H1 (cell line): ENCODE results near the gene BTF3L4. TPM values are rescaled to one million over a fixed set of nuclear protein-coding genes. Genes with fewer than 3 reads are reported as not detected.

Experiments used
- CTCF ChIA-PET: fragments of 300-600 bp; sonication (Branson Sonifier 250); formaldehyde crosslinking; loops from one replicate; lab custom pipeline; 2021; ENCODE audit not compliant: partially characterized antibody; lab: Charles Lee
- POLR2A ChIA-PET: fragments of 300-600 bp; sonication (Branson Sonifier 250); formaldehyde crosslinking; loops from one replicate; lab custom pipeline; 2021; ENCODE audit warnings: inconsistent platforms; ENCODE audit not compliant: partially characterized antibody; lab: Charles Lee
- DNase-seq, 2 experiments: peaks; one replicate each; pipeline versions ENCODE4 v3.0.0 to v3.0.0-alpha.2; 2010 to 2022; ENCODE audit warnings: low spot score in 2 of 2, low read depth in 1 of 2, mixed read lengths in 1 of 2
- FAIRE-seq: peaks from 2 replicates; lab custom pipeline; 2011; peaks lifted over from hg19 to GRCh38; lab: Jason Lieb, UNC
- H2AFZ ChIP-seq: 2 replicates; pipeline ENCODE4 v1.8.1; 2012; ENCODE audit warnings: low read length, inconsistent platforms
- H2AK5ac ChIP-seq: 2 replicates; pipeline ENCODE4 v1.6.1; 2013; ENCODE audit warnings: low read depth, low read length
- H2BK120ac ChIP-seq: replicated peaks from 2 replicates; pipeline ENCODE3; 2013; ENCODE audit warnings: low read depth, low read length, inconsistent platforms
- H2BK12ac ChIP-seq: 2 replicates; pipeline ENCODE4 v1.6.1; 2013; ENCODE audit warnings: low read depth, low read length
- H2BK15ac ChIP-seq: 2 replicates; pipeline ENCODE4 v1.6.1; 2013; ENCODE audit warnings: low read length
- H2BK20ac ChIP-seq: 2 replicates; pipeline ENCODE4 v1.6.1; 2013; ENCODE audit warnings: low read length
- H2BK5ac ChIP-seq: 2 replicates; pipeline ENCODE4 v1.6.1; 2013; ENCODE audit warnings: low read depth, low read length
- H3K14ac ChIP-seq: 2 replicates; pipeline ENCODE4 v1.6.1; 2013; ENCODE audit warnings: inconsistent platforms; ENCODE audit not compliant: insufficient read length
- H3K18ac ChIP-seq: 2 replicates; pipeline ENCODE4 v1.6.1; 2013; ENCODE audit warnings: low read length; ENCODE audit errors: extremely low read depth
- H3K23ac ChIP-seq: 2 replicates; pipeline ENCODE4 v1.6.1; 2013; ENCODE audit warnings: inconsistent platforms; ENCODE audit not compliant: insufficient read length
- H3K23me2 ChIP-seq: 2 replicates; pipeline ENCODE4 v1.6.1; 2013; ENCODE audit warnings: low read depth, low read length
- H3K27ac ChIP-seq: 2 replicates; pipeline ENCODE4 v1.6.1; 2011; ENCODE audit warnings: low read depth, low read length, inconsistent platforms
- H3K27me3 ChIP-seq, 4 experiments: replicated peaks in 1 of 4; 1 replicate in 1 of 4; 2 replicates in 3 of 4; pipeline versions ENCODE4 v1.6.1 to v1.8.1; 2011 to 2013; ENCODE audit warnings: low read length in 3 of 4, mild to moderate bottlenecking in 3 of 4, inconsistent platforms in 2 of 4, mixed read lengths in 2 of 4, moderate library complexity in 1 of 4; ENCODE audit not compliant: control insufficient read depth in 3 of 4, insufficient read depth in 3 of 4; ENCODE audit errors: extremely low read depth in 1 of 4
- H3K36me3 ChIP-seq, 4 experiments: 2 replicates each; pipeline versions ENCODE4 v1.6.1 to v1.8.1; 2011 to 2013; ENCODE audit warnings: mild to moderate bottlenecking in 4 of 4, low read length in 3 of 4, moderate library complexity in 2 of 4, control low read depth in 1 of 4, inconsistent platforms in 1 of 4; ENCODE audit not compliant: insufficient read depth in 4 of 4, control insufficient read depth in 2 of 4
- H3K4ac ChIP-seq: replicated peaks from 2 replicates; pipeline ENCODE3; 2013; ENCODE audit warnings: low read length, low read depth, mixed read lengths, inconsistent platforms; ENCODE audit not compliant: insufficient read length
- H3K4me1 ChIP-seq, 4 experiments: replicated peaks in 1 of 4; 1 replicate in 1 of 4; 2 replicates in 3 of 4; pipeline versions ENCODE4 v1.6.1 to v1.8.1; 2011 to 2013; ENCODE audit warnings: low read length in 3 of 4, inconsistent platforms in 2 of 4, mixed read lengths in 1 of 4; ENCODE audit not compliant: insufficient read depth in 4 of 4, control insufficient read depth in 3 of 4
- H3K4me2 ChIP-seq, 2 experiments: 2 replicates each; pipeline versions ENCODE4 v1.6.1 to v1.8.1; 2011 to 2013; ENCODE audit warnings: low read depth in 2 of 2, low read length in 2 of 2, control low read depth in 1 of 2, inconsistent platforms in 1 of 2, mild to moderate bottlenecking in 1 of 2; ENCODE audit not compliant: insufficient read depth in 1 of 2
- H3K4me3 ChIP-seq, 4 experiments: fragments of 200-600, 300-600 bp in 1 of 4; sonication (generic), shearing (Covaris generic), sonication (Bioruptor Twin) in 1 of 4; 2 replicates each; pipeline versions ENCODE4 v1.5.1 to v1.8.1; 2011 to 2016; ENCODE audit warnings: low read length in 4 of 4, low read depth in 3 of 4, control low read depth in 2 of 4, inconsistent platforms in 2 of 4, mild to moderate bottlenecking in 2 of 4, mixed read lengths in 1 of 4, moderate library complexity in 1 of 4; ENCODE audit not compliant: insufficient read depth in 2 of 4; ENCODE audit errors: extremely low read depth in 1 of 4
- H3K56ac ChIP-seq: replicated peaks from 2 replicates; pipeline ENCODE3; 2013; ENCODE audit warnings: low read depth, mild to moderate bottlenecking, mixed read lengths, low read length, inconsistent platforms; ENCODE audit not compliant: insufficient read length
- H3K79me1 ChIP-seq: 2 replicates; pipeline ENCODE4 v1.6.1; 2013; ENCODE audit warnings: low read depth, low read length, control low read depth
- H3K79me2 ChIP-seq, 2 experiments: 2 replicates each; pipeline versions ENCODE4 v1.6.1 to v1.8.1; 2012 to 2013; ENCODE audit warnings: low read length in 2 of 2, mild to moderate bottlenecking in 2 of 2, inconsistent platforms in 1 of 2; ENCODE audit not compliant: insufficient read depth in 2 of 2, control insufficient read depth in 1 of 2
- H3K9ac ChIP-seq, 4 experiments: replicated peaks in 1 of 4; 1 replicate in 1 of 4; 2 replicates in 3 of 4; pipeline versions ENCODE4 v1.6.1 to v1.8.1; 2011 to 2013; ENCODE audit warnings: low read depth in 3 of 4, low read length in 3 of 4, control low read depth in 2 of 4, mild to moderate bottlenecking in 2 of 4, moderate library complexity in 2 of 4, inconsistent platforms in 1 of 4; ENCODE audit errors: extremely low read depth in 1 of 4
- H3K9me3 ChIP-seq, 2 experiments: 2 replicates each; pipeline versions ENCODE4 v1.6.1 to v1.8.1; 2012 to 2013; ENCODE audit warnings: mild to moderate bottlenecking in 2 of 2, moderate library complexity in 2 of 2, control low read depth in 1 of 2, inconsistent platforms in 1 of 2, low read depth in 1 of 2, low read length in 1 of 2, mixed read lengths in 1 of 2; ENCODE audit not compliant: insufficient read depth in 2 of 2
- H4K20me1 ChIP-seq, 2 experiments: replicated peaks in 1 of 2; 2 replicates each; pipeline versions ENCODE3 to v1.8.1; 2011 to 2013; ENCODE audit warnings: inconsistent platforms in 2 of 2, low read length in 2 of 2, mild to moderate bottlenecking in 1 of 2; ENCODE audit not compliant: insufficient read depth in 2 of 2, control insufficient read depth in 1 of 2
- H4K5ac ChIP-seq: 2 replicates; pipeline ENCODE4 v1.6.1; 2013; ENCODE audit warnings: low read length, low read depth, mixed read lengths, inconsistent platforms; ENCODE audit not compliant: insufficient read length
- H4K8ac ChIP-seq: 2 replicates; pipeline ENCODE4 v1.8.0; 2013; ENCODE audit warnings: mild to moderate bottlenecking, moderate library complexity, low read length, inconsistent platforms; ENCODE audit not compliant: insufficient read depth; ENCODE audit errors: extremely low read depth
- H4K91ac ChIP-seq: replicated peaks from 2 replicates; pipeline ENCODE3; 2013; ENCODE audit warnings: low read length, mixed read lengths, inconsistent platforms; ENCODE audit not compliant: insufficient read length
- CBX8 ChIP-seq: fragments of 300-800, 300-1000 bp; sonication (generic); IDR thresholded peaks from 2 replicates; pipeline ENCODE4 v1.7.1; 2016; ENCODE audit warnings: low read depth, low read length, borderline replicate concordance
- GTF2F1 ChIP-seq: IDR thresholded peaks from 2 replicates; pipeline ENCODE4 v1.6.1; 2012; ENCODE audit warnings: low read depth, low read length, improper control_type of control experiment, borderline replicate concordance
- HDAC6 ChIP-seq: IDR thresholded peaks from one replicate; pipeline ENCODE4 v1.7.1; 2012; ENCODE audit warnings: low read depth, mild to moderate bottlenecking, inconsistent platforms, low read length, moderate library complexity
- NRF1 ChIP-seq: IDR thresholded peaks from 2 replicates; pipeline ENCODE4 v1.6.1; 2011; ENCODE audit warnings: mild to moderate bottlenecking, low read depth, low read length, improper control_type of control experiment
- POLR2A ChIP-seq, 2 experiments: IDR thresholded peaks; 1 replicate in 1 of 2; 2 replicates in 1 of 2; pipeline ENCODE4 v1.6.1; 2011; ENCODE audit warnings: low read depth in 2 of 2, low read length in 2 of 2, mild to moderate bottlenecking in 2 of 2; ENCODE audit errors: control extremely low read depth in 1 of 2
- POU5F1 ChIP-seq: IDR thresholded peaks from 2 replicates; pipeline ENCODE4 v1.6.1; 2011; ENCODE audit warnings: low read depth, mild to moderate bottlenecking, low read length, moderate library complexity
- RFX5 ChIP-seq: IDR thresholded peaks from 2 replicates; pipeline ENCODE4 v1.6.1; 2011; ENCODE audit warnings: low read depth, low read length, improper control_type of control experiment, borderline replicate concordance
- RXRA ChIP-seq: IDR thresholded peaks from 2 replicates; pipeline ENCODE4 v1.6.1; 2011; ENCODE audit warnings: low read depth, mild to moderate bottlenecking, low read length, moderate library complexity; ENCODE audit not compliant: insufficient read depth
- SUZ12 ChIP-seq: fragments of 200-600 bp; sonication (generic); IDR thresholded peaks from 2 replicates; pipeline ENCODE4 v1.6.1; 2012; ENCODE audit warnings: mild to moderate bottlenecking, inconsistent platforms, low read length, moderate library complexity, mixed read lengths
- TAF7 ChIP-seq: optimal IDR thresholded peaks from 2 replicates; pipeline ENCODE3; 2011; ENCODE audit warnings: low read depth, mild to moderate bottlenecking, inconsistent platforms, low read length, moderate library complexity, borderline replicate concordance
- WGBS, 2 experiments: shearing (Covaris generic) in 1 of 2; methylation state at CpG; one replicate each; pipeline versions ENCODE4 v1.1.6 to v1.1.7; 2013 to 2015; ENCODE audit warnings: low lambda C conversion rate in 2 of 2, mixed read lengths in 2 of 2, inconsistent platforms in 1 of 2, low coverage in 1 of 2, missing lambda C conversion rate in 1 of 2; ENCODE audit not compliant: insufficient replicate concordance in 2 of 2, insufficient coverage in 1 of 2, insufficient read length in 1 of 2; ENCODE audit errors: extremely low coverage in 1 of 2, missing lambda C conversion rate in 1 of 2; 5-methylcytosine and 5-hydroxymethylcytosine counted together
- polyA plus RNA-seq, 7 experiments: library from polyadenylated mRNA; depleted of rRNA in 3 of 7; stranded (reverse) in 5 of 7; unstranded in 2 of 7; fragments of >200 nt in 5 of 7; fragments of 200-250 nt in 2 of 7; gene quantifications; 1 replicate in 5 of 7; 2 replicates in 1 of 7; 4 replicates in 1 of 7; pipeline versions ENCODE4 v1.2.1 to v1.2.3, GENCODE V29; 2011 to 2013; ENCODE audit warnings: missing spikeins in 2 of 7, mixed read lengths in 2 of 7
- total RNA-seq: library from RNA; stranded (reverse); fragmentation: NEBNext Ultra II Directional; extraction: Animal tissue kit (Norgen Biotek cat#: 25700); gene quantifications from 2 replicates; pipeline ENCODE4 v1.2.1, GENCODE V29; 2021
- TF ChIP-seq, protein P1 (sequence below): IDR thresholded peaks from 2 replicates; pipeline ENCODE4 v1.6.1; 2011; ENCODE audit warnings: low read depth, mild to moderate bottlenecking, low read length; ENCODE audit not compliant: insufficient read depth
- TF ChIP-seq, protein P2 (sequence below): IDR thresholded peaks from 2 replicates; pipeline ENCODE4 v1.6.1; 2012; ENCODE audit warnings: inconsistent platforms

BTF3L4 gene
- total and polyA plus RNA-seq, 2 of the 8 experiments (the other 6 are each of a cell fraction or from before 2014, with no cell fraction given), result 76.1 to 98.3 TPM

DNA sequence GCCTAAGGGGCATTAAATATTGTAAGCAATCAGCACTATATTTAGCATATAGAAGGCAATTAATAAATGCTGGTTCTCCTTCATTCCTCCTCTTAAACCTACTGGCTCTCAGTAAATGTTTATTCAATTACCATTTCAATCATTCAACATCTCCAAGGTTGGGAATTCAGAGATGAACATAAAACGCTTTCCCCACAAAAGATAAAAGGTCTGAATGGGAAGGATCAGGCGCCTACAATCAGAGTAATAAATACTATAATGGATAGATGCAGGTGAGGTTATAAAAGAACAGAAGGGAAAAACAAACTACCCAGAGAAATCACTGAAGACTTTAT lies 22.1 kb upstream of the BTF3L4 start:
- Histone ChIP-seq H2AK5ac (no peak overlapping the region), H3K23ac (no peak overlapping the region), H4K91ac (no peak overlapping the region), H3K9ac (no peak overlapping the region), H2BK120ac (no peak overlapping the region), H3K14ac (no peak overlapping the region), H4K8ac (no peak overlapping the region), H3K9me3 (no peaks in the 10 kb centered on the region), H3K56ac (no peak overlapping the region), H3K4me1 (peaks cover 2 to 4% (median 2%) of the 10 kb centered on the region in 4 experiments; a peak in 4 of 7 replicates), H2BK15ac (no peak overlapping the region), H3K27me3 (no peaks in the 10 kb centered on the region), H4K20me1 (peaks cover 2 to 5% of the 10 kb centered on the region in 2 experiments), H2AFZ (no peak overlapping the region), H4K5ac (no peak overlapping the region), H3K79me2 (peaks cover 4 to 21% of the 10 kb centered on the region in 2 experiments; a peak in 3 of 4 replicates), H3K4me3 (peak overlapping the region in 3 of 4 experiments; percentile 68 to 82 (median 80); a peak in 5 of 8 replicates), H3K27ac (no peak overlapping the region), H2BK5ac (no peak overlapping the region), H2BK20ac (no peak overlapping the region), H3K36me3 (peaks cover 0 to 25% (median 6%) of the 10 kb centered on the region in 4 experiments; a peak in 5 of 8 replicates), H3K4ac (no peak overlapping the region)
- FAIRE-seq, result no peak
- ChIA-PET POLR2A (interaction anchor here (0.6 to 4.4 kb wide), 11 partner anchors 8 to 370 kb away, joined by 3 to 54 read pairs (median 4); partner anchors contain the start of genes BTF3L4, ORC1, PRPF38A and RAB3B), CTCF (interaction anchor here (1.5 kb wide), 1 partner anchor 11 kb away, joined by 3 read pairs; no protein-coding TSS in a partner anchor)
- WGBS, 2 experiments, result 87% methylated on average over 2 of the region's 2 CpGs; no CpG with 5 or more reads in 1 of the 2 experiments
- TF ChIP-seq RFX5, result no peak
- no peak for TF ChIP-seq HDAC6
- no peak for TF ChIP-seq GTF2F1
- TF ChIP-seq NRF1, result no peak
- no peak for TF ChIP-seq RXRA
- TF ChIP-seq, protein P1, sequence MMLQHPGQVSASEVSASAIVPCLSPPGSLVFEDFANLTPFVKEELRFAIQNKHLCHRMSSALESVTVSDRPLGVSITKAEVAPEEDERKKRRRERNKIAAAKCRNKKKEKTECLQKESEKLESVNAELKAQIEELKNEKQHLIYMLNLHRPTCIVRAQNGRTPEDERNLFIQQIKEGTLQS, result no peak
- no peak for TF ChIP-seq TAF7
- TF ChIP-seq POLR2A (IDR thresholded peaks at IDR 0.05; ENCODE audit: control extremely low read depth in 1 of 2, low read depth in 2 of 2, low read length in 2 of 2), result no peak
- no peak for TF ChIP-seq SUZ12
- TF ChIP-seq, protein P2, sequence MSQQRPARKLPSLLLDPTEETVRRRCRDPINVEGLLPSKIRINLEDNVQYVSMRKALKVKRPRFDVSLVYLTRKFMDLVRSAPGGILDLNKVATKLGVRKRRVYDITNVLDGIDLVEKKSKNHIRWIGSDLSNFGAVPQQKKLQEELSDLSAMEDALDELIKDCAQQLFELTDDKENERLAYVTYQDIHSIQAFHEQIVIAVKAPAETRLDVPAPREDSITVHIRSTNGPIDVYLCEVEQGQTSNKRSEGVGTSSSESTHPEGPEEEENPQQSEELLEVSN, result no peak
- TF ChIP-seq CBX8, result no peak
- TF ChIP-seq POU5F1, result no peak
- TF ChIP-seq, all 59 proteins: peak for 0
- no peak for DNase-seq
- Histone ChIP-seq H2BK12ac (no peak overlapping the region), H3K18ac (no peak overlapping the region), H3K4me2 (peak overlapping the region; percentile 68 to 88; a peak in 1 of 4 replicates), H3K79me1 (peaks cover 3% of the 10 kb centered on the region; the same call in 1 of the 2 replicates), H3K23me2 (peaks cover 5% of the 10 kb centered on the region; the same call in 1 of the 2 replicates)
